Amniotic stem cell (primary cell): Measurements from ENCODE around the gene CPLX4.

ENCODE experiments used
- DNase-seq: peaks from one replicate; lab custom pipeline; 2025; lab: John Stamatoyannopoulos, UW

CPLX4 gene

GRCh38 chr18:59306640-59307039 is 11.8 kb downstream of the CPLX4 start:
- no peak for DNase-seq

GRCh38 chr18:59305295-59305694 is 13.2 kb downstream of the CPLX4 start:
- DNase-seq: no peak

GRCh38 chr18:59303656-59304195 is 14.7 kb downstream of the CPLX4 start:
- DNase-seq: no peak

GRCh38 chr18:59303006-59303405 is 15.4 kb downstream of the CPLX4 start:
- DNase-seq: no peak

GRCh38 chr18:59301929-59302328 is 16.5 kb downstream of the CPLX4 start:
- no peak for DNase-seq

- DNase-seq: no peak
These were observed 17.7 kb downstream of the CPLX4 start for GRCh38 chr18:59300676-59301285.

GRCh38 chr18:59298871-59299270 is 19.6 kb downstream of the CPLX4 start:
- DNase-seq: no peak

GRCh38 chr18:59293317-59293716 is 25.1 kb downstream of the CPLX4 start:
- no peak for DNase-seq

GRCh38 chr18:59286341-59286740 is 32.1 kb downstream of the CPLX4 start:
- no peak for DNase-seq

- no peak for DNase-seq
These were observed 36.1 kb downstream of the CPLX4 start for GRCh38 chr18:59282341-59282740.

- no peak for DNase-seq
These were observed 38.7 kb downstream of the CPLX4 start for GRCh38 chr18:59279722-59280121.

- DNase-seq: no peak
These were observed 39.3 kb downstream of the CPLX4 start for GRCh38 chr18:59279193-59279592.

GRCh38 chr18:59278793-59279192 is 39.7 kb downstream of the CPLX4 start:
- no peak for DNase-seq

- no peak for DNase-seq
These were observed 42.4 kb downstream of the CPLX4 start for GRCh38 chr18:59276047-59276446.

GRCh38 chr18:59275406-59275949 is 43.0 kb downstream of the CPLX4 start:
- no peak for DNase-seq

GRCh38 chr18:59274533-59274928 is 43.9 kb downstream of the CPLX4 start:
- DNase-seq: no peak

- DNase-seq: no peak
These were observed 44.5 kb downstream of the CPLX4 start for GRCh38 chr18:59273759-59274532.

- DNase-seq: no peak
These were observed 45.3 kb downstream of the CPLX4 start, which contains the start of gene RAX for GRCh38 chr18:59272891-59273758. TSS of gene RAX (minus strand) at chr18:59273454. CDS start at chr18:59273206, 248 bp downstream.

GRCh38 chr18:59272221-59272888 is 46.1 kb downstream of the CPLX4 start:
- no peak for DNase-seq

GRCh38 chr18:59271606-59272220 is 46.7 kb downstream of the CPLX4 start:
- DNase-seq: no peak

- no peak for DNase-seq
These were observed 47.7 kb downstream of the CPLX4 start for GRCh38 chr18:59270689-59271257.
